GM20431 (cell line): Measurements from ENCODE around the gene FITM2.

Source experiments
- in situ Hi-C: fragments of 300-500 bp; cut with MseI, MboI; formaldehyde crosslinking; loops from one replicate; pipeline ENCODE4 v1.15.0; 2020; ENCODE audit warnings: low sequenced_read_pairs; ENCODE audit not compliant: unreplicated experiment

Gene FITM2

DNA sequence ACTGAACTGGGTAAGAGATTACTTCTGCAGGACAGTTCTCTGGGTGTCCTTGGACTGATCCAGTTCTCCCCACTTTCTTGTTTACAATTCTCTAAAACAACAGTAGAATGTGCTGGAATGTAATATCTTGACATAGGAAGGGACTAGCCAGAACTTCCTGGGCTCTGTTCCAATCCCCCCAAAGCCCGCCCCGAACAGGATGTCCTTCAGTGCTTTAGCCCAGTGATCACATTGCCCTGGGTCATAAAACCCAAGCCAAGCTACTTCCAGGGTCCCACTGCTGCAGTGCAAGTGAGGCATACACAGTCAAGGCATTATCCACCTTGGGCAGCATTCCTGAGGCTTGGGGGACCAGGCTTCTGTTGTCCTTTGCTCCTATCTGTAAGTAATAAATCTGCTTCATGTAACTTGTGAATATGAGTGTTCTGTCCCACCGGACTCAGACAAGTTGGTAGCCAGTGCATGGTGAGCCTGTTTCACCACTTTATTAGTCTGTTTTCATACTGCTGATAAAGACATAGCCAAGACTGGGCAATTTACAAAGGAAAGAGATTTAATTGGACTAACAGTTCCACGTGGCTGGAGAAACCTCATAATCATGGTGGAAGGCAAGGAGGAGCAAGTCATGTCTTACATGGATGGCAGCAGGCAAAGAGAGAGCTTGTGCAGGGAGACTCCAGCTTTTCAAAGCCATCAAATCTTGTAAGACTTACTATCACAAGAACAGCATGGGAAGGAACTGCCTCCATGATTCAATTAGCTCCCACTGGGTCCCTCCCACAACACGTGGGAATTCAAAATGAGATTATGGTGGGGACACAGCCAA is 23.5 kb downstream of the FITM2 start:
- in situ Hi-C loops, result no loop called here

DNA sequence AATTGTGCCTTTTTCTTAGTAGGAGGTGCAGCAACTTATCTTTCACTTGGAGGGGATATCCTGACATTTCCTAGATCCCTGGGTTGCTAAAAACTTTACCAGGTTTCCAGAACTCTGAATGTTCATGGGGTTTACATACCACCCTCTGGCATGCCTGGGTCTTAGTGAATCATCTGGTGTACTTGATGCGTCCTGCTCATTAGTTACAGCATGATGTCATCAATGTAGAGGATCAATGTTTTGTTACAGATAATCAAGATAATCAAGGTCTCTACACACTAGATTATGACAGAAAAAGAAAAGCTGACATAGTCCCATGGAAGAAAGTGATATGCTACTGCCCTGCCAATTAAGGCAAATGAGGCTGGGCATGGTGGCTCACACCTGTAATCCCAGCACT is 27.0 kb downstream of the FITM2 start:
- in situ Hi-C loops, result no loop called here

DNA sequence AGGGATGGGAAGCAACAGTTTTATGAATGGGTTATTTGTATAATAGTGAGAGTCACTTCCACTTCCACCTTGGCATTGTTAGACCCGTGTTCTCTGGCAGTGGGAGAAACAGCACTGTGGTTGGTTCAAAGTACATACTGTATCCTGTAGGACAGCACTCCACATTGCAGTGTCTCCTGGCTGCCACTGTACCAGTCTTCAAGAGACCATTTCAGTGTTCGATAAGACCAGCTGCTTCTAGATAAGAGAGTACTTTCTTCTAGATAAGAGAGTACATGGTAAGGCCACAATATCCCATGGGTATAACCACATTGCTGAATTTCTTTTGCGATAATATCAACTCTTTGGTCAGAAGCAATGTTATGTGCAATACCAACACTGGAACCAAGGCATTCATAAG is 28.8 kb downstream of the FITM2 start:
- in situ Hi-C loops, result no loop called here

DNA sequence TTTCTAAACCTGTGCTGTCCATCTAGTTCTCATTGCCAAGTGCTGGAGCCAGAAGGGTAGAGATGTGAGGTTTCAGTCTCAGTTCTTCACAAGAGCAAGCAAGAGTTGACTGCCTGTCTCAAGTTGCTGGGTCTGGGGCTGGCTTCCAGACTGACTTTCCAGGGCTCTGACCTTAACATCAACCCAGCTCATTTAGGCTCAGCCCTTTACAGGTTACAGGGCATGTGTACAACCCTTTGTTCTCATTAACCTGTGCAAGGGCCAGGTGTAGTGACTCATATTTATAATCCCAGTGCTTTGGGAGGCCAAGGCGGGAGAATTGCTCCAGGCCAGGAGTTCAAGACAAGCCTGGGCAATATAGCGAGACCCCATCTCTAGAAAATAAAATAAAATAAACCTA is 30.6 kb downstream of the FITM2 start:
- in situ Hi-C loops, result no loop called here

DNA sequence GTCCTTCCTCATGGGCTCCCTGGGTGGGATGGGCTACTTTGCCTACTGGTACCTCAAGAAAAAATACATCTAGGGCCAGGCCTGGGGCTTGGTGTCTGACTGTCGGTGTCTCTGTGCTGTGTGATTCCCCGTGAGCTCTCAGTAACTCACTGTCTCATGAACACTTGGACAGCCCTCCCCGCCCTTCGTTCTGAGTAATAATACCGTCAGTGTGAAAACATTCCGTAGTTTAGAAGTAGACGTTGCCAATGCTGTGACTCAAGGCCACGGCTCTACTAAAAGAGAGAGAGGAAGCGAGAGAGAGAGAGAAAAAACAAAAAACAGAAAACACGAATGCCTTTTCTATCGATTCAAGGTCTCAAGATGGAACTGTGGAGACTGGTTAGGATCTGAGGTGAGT is 31.8 kb downstream of the FITM2 start:
- in situ Hi-C loops, result no loop called here

DNA sequence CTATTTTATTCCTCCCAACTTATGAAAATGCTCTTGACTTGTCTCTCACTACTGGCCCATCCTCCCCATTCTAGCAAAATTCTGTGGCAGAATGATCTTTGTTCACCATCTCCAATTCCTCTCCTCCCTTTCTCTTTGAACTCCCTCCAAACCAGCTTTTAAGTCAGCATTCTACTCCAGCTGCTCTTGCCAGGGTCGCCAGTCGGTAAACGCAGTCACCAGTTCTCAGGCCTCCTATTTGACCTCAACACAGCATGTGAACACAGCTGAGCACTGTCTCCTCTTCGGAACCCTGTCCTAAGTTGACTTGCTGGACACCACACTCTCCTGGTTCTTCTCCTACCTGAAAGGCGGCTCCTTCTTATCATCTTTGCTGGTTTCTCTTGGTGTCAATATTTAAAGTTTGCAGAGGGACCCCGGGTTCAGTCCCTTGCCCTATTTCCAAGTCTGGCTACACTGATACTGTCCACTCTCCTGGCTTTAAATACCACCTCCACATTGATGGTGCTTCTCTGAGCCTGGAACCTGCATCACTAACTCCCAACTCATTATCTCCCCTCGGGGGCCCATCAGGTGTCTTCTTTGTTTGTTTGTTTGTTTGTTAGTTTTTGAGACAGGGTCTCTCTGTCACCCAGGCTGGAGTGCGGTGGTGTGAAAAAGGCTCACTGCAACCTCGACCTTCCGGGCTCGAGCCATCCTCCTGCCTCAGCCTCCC is 36.5 kb downstream of the FITM2 start:
- in situ Hi-C loops, result no loop called here

DNA sequence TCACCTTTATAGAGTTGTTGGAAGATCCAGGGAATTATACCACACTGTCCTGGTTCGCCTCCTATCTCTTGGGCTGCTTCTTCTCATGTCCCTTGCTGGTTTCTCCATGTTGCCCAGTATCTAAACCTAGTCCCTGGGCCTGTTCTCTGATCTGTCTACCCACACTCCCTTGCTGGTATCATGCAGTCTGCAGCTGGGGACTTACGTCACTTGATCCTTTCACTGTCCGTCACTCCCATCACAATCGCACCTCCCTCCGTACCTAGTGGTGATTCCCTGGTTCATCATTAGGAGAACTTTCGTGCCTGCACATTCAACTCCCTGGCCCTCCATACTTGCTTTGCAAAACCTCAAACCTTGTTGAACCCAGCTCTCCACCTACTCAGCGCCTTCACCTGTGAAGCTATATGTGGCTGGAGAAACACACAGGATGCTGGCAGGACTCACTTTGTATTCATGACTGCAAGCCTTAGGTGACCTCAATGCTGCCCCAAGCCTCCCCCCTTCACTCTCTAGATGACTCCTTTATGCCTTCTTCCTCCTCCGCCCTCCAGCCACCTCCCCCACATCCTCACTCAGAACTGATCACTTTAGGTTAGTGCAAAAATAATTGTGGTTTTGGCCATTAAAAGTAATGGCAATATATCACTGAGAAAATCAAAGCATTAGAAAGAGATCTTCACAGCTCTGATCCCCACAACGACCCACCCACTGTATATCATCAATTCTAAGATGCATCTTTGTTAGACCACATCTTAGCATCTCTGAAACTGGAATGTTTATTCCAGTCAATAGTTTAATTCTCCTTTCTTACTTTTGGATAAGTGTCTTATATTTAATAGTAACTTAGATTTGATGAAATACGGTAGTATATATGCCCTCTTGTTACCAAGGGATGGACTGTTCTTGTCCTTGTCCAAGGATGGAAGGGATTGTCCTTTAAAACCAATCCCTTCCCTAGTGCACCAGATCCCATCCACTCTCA is 37.5 kb downstream of the FITM2 start:
- in situ Hi-C loops, result no loop called here

DNA sequence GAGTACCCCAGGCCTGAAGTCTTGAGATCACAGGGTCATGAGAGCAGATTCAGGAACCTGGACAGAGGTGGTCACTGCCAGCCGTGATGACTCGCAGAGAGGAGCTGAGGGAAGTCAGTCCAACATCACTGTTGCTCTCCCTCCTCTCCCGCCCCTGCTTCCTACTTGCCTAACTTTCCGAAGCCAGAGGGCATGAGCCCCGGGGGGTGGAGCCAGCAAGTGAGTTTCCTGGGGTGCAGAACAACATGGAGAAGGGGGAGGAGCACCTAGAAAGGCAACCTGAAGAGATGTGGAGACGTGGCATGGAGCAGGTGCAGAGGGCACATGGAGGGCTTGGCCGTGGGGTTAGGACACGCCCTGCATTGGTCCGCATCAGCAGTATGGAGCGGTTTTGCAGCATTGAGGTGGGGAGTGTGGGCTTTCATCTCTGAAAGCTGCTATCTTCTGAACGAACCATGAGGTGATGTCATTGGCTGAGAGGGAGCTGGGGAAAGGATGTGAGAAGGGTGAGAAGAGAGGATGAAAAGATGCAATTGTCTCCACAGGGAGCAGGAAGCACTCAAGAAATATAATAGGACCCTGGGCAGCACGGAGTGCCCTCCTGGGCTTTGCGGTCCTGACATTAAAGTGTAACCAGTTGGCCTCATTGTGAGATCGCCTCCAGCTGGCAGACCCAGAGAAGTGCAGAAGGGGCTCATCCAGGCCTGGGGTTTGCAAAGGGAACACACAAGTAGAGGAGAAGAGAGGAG is 38.9 kb downstream of the FITM2 start:
- in situ Hi-C loops, result no loop called here

DNA sequence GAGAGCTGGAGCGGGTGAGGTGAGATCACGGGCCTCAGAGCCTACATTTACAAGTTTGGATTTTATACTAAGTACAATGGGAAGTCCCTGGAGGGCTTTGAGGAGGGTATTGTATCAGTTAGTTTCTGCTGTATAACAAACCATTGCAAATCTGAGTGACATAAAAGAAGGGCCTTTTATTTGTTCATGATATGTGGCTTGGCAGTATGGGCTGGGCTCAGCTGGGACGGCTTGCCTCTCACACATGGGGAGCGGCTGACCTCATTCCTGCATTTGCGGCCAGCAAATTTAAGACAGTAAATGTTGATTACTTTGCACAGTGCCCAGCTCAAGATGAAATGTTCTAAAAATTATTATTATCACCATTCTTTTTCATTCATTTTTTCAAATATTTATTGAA is 42.2 kb downstream of the FITM2 start:
- in situ Hi-C loops, result no loop called here

DNA sequence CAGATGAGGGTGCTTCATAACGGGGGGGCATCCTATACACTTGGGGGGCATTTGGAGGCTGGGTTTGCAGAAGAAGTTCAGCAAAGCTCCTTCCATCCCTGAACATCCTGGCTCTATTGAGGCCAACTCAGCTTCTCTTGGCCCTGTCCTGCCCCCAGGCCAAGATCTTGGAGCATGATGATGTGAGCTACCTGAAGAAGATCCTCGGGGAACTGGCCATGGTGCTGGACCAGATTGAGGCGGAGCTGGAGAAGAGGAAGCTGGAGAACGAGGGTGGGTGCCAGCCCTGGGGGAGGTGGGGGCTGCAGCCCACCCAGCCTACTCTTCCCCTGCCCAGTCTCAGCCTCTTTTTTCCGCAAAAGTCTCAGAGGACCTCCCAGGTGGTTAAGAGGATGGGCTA is 46.7 kb downstream of the FITM2 start:
- in situ Hi-C loops, result no loop called here

DNA sequence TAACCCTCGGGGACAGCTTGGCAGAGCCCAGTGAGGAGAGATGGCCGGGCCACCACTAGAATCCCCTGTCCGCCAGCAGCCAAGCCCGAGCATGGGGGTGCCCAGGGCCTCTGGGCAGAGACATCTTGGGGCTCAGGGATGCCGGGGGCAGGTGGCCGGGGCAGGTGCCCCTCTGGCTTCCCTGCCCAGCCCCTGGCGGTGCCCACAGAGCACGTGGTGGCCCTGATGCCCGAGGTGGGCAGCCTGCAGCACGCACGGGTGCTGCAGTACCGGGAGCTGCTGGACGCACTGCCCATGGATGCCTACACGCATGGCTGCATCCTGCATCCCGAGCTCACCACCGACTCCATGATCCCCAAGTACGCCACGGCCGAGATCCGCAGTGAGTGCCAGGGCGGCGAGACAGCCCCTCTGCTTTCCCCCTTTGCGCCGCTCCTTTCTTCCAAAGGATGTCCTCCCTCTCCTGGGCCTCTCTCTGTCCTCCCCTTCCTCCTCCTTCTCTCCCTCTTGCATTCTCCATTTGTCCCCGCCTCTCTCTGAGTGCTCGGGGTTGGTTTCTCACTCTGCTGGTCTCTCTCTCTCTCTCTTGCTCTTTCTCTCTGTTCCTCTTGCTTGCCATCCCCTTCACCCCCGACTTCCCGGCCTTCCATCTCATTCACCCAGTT is 52.6 kb downstream of the FITM2 start:
- in situ Hi-C loops, result no loop called here

DNA sequence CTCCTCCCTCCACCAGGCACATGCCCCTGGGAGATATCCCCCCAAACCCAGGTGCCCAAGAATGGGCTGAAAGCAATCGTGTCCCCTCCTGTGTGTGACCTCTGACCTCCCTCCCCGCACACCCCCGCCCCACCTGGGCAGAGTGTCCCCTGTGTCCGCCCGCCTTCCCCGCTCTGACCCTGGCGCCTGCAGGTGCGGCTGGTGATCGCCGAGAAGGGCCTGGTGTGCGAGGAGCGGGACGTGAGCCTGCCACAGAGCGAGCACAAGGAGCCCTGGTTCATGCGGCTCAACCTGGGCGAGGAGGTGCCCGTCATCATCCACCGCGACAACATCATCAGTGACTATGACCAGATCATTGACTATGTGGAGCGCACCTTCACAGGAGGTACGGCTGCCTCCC is 54.0 kb downstream of the FITM2 start:
- in situ Hi-C loops, result no loop called here

DNA sequence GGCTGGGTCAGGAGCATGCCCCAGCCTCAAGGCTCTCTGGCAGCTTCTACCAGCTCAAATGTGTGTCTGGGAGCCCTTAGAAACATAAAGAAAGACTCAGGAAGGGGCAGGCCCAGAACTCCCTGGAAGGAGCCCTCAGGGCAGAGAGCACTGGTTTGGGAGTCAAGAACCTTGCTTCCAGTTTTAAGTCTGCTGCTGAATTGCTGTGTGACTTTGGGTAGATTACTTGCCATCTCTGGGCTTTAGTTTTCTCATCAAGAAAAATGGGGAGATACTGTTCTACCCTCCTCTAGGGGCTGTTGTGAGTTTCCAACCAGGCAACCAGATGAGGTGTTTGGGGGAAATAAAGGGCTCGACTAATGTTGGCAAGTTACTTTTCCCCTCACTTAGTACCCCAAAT is 55.1 kb downstream of the FITM2 start:
- in situ Hi-C loops, result no loop called here

DNA sequence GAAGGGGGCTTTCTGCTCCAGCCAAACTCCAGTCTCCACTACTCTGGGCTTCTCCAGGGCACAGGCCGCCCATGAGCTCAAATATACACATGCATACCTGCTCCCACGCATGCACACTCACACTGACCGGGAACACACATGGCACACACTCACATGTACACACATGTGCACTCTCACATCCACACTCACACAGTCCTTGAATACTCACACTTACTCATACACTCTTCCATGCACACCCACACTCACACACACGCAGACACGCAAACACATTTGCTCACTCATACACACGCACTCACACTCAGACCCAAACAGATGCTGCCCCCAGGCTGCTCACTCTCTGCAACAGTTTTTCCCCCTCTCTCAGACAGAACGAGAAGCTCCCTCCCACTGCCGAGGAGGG is 56.9 kb downstream of the FITM2 start:
- in situ Hi-C loops, result no loop called here

DNA sequence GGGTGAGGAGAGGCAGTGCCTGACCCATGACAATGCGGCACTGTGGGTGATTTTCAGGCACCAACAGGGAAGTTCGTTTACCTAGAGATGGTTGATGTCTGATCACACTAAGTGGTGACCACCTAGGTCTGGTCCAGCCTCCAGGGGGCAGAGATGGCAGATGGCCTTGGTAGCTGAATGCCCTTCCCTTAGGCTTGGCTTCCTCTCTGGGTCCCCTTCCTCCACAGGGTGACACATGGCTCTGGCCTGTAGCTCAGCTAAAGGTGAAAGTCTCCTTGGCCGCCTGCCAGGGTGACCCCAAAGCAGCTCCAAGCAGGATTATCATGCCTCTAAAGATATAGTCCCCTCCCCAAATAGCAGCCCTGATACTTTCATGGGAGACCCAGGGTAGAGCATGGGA is 57.5 kb downstream of the FITM2 start:
- in situ Hi-C loops, result no loop called here
